ENCODE data around the gene DMBX1.

Gene DMBX1

DNA sequence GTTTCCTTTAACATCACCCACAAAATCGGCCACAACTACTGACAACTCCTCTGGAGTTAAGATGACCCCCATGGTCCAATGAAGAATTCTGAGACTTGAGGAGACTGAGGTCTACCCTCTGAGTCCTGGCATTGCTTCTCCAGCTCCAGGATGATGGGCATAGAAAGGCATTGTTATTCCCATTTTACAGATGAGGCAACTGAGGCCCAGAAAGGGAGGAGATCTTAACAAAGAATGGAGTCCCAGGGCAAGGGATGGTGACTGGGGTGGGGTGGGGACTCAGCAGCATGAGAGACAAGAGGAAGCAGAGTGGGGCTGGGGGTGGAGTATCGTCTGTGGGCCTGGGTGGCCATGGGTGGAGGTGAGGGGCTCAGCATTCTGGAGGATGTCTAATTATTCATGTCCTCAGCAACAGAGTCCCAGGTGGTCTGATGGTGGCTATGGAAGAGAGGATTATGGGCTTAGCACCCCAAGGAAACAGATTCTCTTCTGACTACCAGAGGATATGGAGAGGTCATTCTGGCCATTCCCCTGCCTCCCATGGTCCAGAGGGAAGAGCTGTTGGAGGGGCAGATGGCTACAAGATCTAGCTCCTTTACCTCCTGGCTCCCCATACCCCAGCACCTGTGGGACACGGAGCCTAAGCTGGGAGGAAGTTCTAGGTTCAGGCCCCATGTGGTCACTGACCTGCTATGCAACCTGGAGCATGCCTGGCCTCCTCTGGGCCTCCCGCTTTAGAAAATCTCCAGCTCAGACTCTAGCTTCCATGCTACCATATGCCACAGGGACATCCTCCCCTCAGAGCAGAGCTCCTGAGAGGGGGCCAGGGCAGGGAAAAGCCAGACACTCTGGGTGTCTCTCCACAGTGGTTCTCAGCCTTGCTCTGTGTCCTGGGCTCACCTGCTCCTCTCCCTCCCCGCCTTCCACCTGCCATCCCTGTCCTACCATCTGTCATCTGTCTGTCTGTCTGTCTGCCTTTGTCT lies 37.4 kb upstream of the DMBX1 start:
- H3K4me3 Mint-ChIP-seq = no peak overlapping the region
- no peak for DNase-seq
- H3K27ac Mint-ChIP-seq = no peak overlapping the region

DNA sequence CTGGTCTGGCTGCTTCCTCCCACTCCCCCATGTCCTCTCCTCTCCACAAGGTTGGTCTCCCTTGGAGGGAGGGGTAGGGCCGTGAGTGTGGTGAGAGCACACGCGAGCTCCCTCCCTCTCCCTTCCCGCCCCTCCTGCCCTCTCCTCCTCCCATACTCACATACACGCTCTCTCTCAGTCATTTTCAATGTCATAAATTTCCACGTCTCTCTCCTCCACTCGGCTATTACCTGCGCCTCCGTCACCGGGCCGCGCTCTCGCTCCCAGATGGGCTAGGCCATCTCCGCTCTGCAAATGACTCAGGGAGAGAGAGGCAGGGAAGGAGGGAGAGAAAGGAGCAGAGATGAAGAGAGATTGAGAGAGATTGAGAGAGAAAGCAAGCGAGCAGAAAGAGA lies 36.7 kb upstream of the DMBX1 start:
- Mint-ChIP-seq H3K4me1 (peaks cover 17% of the 10 kb centered on the region), H3K27me3 (ENCODE audit: low read depth, poor library complexity) (peaks cover 100% of the 10 kb centered on the region), H3K9me3 (no peaks in the 10 kb centered on the region), H3K4me3 (no peak overlapping the region), H3K27ac (no peak overlapping the region), H3K36me3 (ENCODE audit: low read depth) (no peaks in the 10 kb centered on the region)
- TF ChIP-seq, protein P1, sequence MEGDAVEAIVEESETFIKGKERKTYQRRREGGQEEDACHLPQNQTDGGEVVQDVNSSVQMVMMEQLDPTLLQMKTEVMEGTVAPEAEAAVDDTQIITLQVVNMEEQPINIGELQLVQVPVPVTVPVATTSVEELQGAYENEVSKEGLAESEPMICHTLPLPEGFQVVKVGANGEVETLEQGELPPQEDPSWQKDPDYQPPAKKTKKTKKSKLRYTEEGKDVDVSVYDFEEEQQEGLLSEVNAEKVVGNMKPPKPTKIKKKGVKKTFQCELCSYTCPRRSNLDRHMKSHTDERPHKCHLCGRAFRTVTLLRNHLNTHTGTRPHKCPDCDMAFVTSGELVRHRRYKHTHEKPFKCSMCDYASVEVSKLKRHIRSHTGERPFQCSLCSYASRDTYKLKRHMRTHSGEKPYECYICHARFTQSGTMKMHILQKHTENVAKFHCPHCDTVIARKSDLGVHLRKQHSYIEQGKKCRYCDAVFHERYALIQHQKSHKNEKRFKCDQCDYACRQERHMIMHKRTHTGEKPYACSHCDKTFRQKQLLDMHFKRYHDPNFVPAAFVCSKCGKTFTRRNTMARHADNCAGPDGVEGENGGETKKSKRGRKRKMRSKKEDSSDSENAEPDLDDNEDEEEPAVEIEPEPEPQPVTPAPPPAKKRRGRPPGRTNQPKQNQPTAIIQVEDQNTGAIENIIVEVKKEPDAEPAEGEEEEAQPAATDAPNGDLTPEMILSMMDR (IDR thresholded peaks at IDR 0.05) = no peak
- no peak for DNase-seq

More for the DNA sequence above, 37.4 kb upstream of the DMBX1 start:
- no peaks in the 10 kb centered on the region for H3K9me3 Mint-ChIP-seq
- H3K36me3 Mint-ChIP-seq (ENCODE audit: low read depth) = no peaks in the 10 kb centered on the region
- TF ChIP-seq, protein P1 (IDR thresholded peaks at IDR 0.05) = no peak
- peaks cover 100% of the 10 kb centered on the region for H3K27me3 Mint-ChIP-seq (ENCODE audit: low read depth, poor library complexity)
- peaks cover 22% of the 10 kb centered on the region for H3K4me1 Mint-ChIP-seq

DNA sequence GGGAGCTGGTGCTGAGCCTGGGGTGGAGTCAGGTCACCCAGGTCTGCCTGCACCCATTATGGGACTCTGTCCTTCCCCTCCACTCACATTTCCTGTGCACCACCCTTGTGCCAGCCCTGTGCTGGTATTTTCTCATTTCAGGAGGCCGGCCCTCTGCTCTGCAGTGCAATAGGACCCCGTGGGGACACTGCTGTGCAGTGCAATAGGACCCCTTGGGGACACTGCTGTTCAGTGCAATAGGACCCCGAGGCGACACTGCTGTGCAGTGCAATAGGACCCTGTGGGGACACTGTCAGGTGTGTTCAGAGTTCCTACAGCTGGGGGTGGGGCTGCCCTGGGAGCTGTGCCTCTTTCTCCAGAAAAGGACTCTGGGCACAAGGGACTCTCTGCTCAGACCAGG lies 36.2 kb upstream of the DMBX1 start:
- no peak for DNase-seq

DNA sequence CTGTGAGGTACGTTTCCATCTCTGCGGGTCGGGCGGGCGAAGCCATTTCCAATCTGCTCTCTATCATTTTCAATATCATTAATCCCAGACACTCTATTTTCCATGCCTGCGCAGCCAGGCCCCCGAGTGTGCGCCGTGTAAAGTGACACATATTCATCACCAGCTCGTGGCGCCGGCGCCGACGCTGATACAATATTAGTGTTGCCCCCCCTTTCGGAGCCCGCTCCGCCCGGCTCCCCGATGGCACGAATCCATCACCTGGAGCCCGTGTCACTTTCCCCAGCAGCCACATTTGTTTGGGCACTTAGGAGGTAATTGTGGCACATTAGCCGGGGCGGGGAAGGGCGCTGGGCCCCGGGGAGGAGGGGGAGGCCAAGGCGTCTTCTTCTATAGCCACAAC lies 33.7 kb upstream of the DMBX1 start:
- peaks cover 23% of the 10 kb centered on the region for H3K4me1 Mint-ChIP-seq
- no peak overlapping the region for H3K27ac Mint-ChIP-seq
- no peaks in the 10 kb centered on the region for H3K9me3 Mint-ChIP-seq
- no peak for DNase-seq
- TF ChIP-seq, protein P1 (IDR thresholded peaks at IDR 0.05) = no peak
- H3K36me3 Mint-ChIP-seq (ENCODE audit: low read depth) = no peaks in the 10 kb centered on the region
- peaks cover 100% of the 10 kb centered on the region for H3K27me3 Mint-ChIP-seq (ENCODE audit: low read depth, poor library complexity)
- no peak overlapping the region for H3K4me3 Mint-ChIP-seq

More for the DNA sequence above, 36.2 kb upstream of the DMBX1 start:
- Mint-ChIP-seq H3K27me3 (ENCODE audit: low read depth, poor library complexity) (peaks cover 100% of the 10 kb centered on the region), H3K4me1 (peaks cover 15% of the 10 kb centered on the region), H3K36me3 (ENCODE audit: low read depth) (no peaks in the 10 kb centered on the region), H3K9me3 (no peaks in the 10 kb centered on the region), H3K4me3 (no peak overlapping the region), H3K27ac (no peak overlapping the region)
- TF ChIP-seq, protein P1 (IDR thresholded peaks at IDR 0.05) = no peak

DNA sequence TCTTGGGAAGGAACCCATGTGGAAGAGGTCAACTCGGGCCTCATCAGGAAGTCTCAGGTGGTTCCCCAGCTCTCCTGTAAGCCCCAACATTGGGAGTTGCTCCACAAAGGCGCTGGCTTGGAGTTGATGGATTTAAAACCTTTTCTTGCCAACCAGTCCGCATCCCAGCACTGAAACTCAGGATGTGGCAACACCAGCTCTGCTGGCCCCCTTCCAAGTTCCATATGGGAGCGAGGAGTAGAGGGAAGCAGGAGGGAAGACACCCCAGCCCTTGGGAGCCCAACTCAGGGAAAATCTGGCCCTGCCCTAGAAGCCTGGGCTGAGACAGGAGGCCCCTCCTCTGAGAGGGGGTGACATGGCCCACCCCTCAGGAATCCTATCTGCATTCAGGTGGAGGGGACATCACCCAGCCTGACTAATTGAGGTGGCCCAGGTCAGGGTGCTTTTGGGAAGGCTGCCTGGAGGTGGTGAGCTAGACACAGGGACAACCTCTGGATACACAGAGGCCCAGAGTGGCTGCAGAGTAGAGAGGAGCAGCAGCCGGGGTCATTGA lies 33.1 kb upstream of the DMBX1 start:
- no peaks in the 10 kb centered on the region for H3K9me3 Mint-ChIP-seq
- peaks cover 100% of the 10 kb centered on the region for H3K27me3 Mint-ChIP-seq (ENCODE audit: low read depth, poor library complexity)
- H3K36me3 Mint-ChIP-seq (ENCODE audit: low read depth) = no peaks in the 10 kb centered on the region
- no peak overlapping the region for H3K27ac Mint-ChIP-seq
- H3K4me1 Mint-ChIP-seq = peaks cover 29% of the 10 kb centered on the region
- H3K4me3 Mint-ChIP-seq = no peak overlapping the region
- TF ChIP-seq, protein P1 (IDR thresholded peaks at IDR 0.05) = no peak
- no peak for DNase-seq

All from nephron progenitor cell (in vitro differentiated cells).